ENCODE measurements around the gene PPIL1.

The PPIL1 gene

GRCh38 chr6:36833182-36833789 lies 41.3 kb downstream of the PPIL1 start:
- no peak for DNase-seq

GRCh38 chr6:36832313-36832712 lies 42.3 kb downstream of the PPIL1 start:
- DNase-seq, result no peak

- DNase-seq, result no peak
Measured at GRCh38 chr6:36830577-36830976, 44.0 kb downstream of the PPIL1 start.

GRCh38 chr6:36829919-36830544 lies 44.6 kb downstream of the PPIL1 start:
- DNase-seq, result no peak

GRCh38 chr6:36827261-36828079 lies 47.1 kb downstream of the PPIL1 start:
- DNase-seq, result no peak

GRCh38 chr6:36826520-36827227 lies 47.9 kb downstream of the PPIL1 start:
- DNase-seq, result no peak

DNA sequence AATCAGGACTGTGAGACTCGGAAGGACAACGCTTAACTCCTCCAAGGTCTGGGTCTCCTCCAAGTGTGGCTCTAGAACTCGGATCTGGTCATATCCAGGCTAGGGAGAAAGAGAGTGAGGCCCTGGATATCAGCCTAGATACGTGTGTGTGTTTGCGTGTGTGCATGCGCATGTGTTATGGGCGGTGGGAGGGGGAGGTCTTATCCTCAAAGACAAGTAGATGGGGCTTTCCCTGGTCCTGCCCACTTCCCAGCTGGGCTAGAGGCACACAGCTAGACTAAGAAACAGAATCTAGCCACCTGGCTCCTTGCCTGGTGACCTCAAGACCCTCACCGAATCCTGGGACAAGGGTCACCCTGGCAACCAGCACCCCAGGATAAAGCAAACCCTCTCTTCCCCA lies 48.6 kb downstream of the PPIL1 start:
- no peak for DNase-seq

GRCh38 chr6:36825452-36825851 lies 49.2 kb downstream of the PPIL1 start:
- no peak for DNase-seq

GRCh38 chr6:36824253-36824652 lies 50.4 kb downstream of the PPIL1 start:
- DNase-seq, result no peak

DNA sequence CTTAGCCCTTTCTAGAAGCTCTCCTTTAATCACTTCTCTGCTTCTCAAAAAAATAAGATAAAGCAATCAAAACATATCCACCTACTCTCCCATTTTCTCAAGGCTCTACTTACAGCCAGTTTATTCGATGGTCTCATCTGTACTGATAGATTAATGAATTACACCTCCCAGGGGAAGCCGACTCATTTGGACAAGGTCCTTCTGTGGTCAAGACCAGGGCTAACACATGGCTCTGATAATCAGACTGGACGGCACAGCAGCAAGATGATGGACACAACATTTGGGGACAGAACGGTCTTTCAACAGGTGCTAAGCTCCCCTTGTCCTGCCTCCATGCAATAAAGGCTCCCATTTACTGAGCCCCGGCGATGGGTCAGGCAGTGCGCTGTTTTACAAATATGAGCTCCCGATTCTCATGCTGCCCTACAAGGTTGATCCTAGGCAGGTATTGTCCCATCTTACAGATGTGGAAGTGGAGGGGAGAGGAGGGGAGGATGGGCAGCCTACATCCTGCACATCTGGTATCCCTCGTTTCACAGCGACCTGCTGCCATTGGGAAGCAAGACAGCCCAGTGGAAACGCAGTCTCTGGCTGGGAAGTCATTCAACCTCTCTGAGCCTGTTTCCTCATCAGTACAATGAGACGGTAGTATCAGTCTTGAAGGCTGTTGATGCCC lies 51.0 kb downstream of the PPIL1 start:
- DNase-seq, result no peak

- DNase-seq, result no peak
Measured at GRCh38 chr6:36822506-36823269, 51.9 kb downstream of the PPIL1 start.

DNA sequence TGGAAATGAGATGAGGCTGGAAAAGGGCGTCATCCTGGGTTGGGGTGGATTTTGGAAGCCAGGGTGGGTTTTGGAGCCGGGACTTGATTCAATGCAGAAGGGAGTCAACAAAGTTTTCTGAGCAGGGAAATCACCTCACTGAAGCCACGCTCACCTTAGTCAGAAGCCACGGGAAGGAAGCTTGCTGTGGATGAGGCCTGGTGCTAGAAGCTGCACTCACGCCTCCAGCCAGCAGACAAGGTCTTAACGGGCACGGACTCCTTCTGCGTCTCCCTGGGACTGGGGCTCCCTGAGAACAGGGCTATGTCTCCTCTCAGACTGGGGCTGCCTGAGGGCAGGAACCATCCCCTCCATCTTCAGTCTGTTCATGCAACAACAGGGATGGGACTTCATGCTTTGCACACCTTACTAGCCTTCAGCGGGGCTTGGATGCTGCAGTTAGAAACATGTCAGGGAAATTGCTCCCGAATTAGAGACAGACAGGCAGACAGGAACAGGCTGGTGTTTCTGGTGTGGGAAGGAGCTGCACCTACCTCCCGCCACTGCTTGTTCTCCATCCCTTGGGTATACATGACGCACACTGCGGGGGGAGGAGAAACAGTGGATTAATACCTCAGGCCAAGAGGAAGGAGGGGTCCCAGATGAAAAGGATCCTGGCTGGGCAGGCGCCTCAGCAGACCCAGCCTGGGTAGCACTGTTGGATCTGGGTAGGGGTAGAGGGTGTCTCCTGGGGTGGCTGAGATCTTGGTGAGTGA lies 52.8 kb downstream of the PPIL1 start:
- DNase-seq, result no peak

DNA sequence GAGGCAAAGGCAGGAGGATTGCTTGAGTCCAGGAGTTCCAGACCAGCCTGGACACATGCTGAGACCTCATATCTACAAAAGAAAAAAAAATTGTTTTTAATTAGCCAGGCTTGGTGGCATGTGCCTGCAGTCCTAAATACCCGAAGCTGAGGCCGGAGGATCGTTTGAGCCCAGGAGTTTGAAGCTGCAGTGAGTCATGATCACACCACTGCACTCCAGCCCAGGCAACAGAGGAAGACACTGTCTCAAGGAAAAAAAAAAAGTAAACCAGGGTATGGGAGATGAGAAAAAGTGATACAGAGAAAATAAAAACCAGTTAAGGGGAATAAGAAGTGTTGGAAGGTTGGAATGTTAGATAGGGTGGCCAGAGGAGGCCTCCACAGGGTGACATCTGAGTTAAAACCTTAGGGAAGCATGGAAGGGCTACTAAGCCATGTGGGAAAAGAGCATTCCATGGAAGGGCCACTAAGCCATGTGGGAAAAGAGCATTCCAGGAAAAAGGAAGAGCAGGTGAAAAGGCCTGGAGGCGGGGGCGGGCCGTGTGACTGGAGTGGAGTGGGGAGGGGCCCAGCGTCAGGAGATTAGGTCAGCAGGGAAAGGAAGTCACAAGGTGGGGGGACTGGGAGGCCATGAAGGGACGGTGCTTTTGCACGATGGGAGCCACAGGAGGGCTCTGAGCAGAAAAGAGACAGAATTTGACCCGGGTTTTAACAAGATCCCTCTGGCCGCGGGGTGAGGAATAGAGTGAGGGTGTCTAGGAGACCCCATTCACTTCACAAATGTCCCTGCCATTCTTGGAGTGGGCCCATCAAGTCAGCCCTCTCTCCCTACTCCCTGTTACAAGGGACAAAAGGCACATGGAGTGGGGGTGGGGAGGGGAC lies 53.7 kb downstream of the PPIL1 start:
- DNase-seq, result no peak

DNA sequence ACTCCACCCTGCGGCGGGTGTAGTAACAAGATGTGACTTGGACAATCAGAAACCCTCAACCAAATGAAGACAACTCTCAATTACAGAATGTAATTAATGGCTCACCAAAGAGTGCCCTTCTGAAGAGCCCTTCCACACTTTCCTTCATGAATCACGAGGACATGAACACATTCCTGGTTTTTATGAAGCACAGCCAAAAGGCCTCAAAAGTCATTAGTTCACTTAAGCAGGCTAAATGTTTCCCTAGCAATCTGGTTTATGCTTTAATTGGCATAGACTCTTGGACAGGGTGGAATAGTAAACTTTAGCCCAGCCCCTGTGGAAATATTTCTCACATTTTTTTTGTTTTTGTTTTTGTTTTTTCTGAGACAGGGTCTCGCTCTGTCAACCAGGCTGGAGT lies 55.8 kb downstream of the PPIL1 start:
- DNase-seq, result no peak

DNA sequence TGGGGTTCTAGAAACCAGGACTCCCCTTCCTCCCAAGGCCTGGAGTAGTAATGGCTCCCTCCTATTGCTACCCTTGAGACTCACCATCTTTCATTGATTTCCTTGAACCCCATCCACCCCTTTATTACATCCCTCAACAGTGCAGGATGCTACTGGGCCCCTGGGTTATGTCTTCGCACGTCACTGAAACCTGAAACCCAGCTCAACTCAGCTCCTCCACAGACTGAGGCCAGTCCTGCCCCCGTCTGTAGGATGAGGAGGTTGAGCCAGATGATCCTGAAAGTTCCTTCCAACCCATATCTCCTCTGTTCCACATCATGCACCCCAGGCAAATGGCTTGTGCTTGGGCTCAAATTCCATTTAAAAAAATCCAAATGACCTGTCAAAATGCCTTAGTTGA lies 56.8 kb downstream of the PPIL1 start:
- DNase-seq, result no peak

DNA sequence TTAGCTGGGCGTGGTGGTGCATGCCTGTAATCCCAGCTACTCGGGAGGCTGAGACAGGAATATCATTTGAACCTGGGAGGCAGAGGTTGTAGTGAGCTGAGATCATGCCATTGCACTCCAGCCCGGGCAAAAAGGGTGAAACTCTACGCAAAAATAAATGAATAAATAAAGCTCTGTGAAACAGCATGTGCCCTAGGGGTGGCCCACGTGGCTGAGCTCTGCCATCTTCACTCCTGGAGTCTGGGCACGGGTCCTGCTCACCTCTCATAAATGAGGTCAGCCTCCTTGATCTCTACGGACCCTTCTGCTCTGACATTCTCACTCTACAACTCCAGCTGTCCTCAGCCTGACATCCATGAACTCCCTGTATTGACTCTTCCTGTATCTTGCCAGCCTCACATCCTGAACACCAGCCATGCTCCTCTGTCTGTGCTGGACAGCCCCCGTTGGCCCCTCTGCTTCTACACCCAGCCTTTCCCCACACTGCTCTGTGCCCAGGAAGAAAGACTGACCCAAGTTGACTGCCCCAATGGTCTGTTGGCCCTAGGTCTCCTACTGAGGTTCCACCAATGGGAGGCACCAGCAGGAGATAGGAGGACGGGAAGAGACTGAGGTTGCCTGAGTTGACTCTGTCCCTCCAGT lies 57.3 kb downstream of the PPIL1 start:
- no peak for DNase-seq

DNA sequence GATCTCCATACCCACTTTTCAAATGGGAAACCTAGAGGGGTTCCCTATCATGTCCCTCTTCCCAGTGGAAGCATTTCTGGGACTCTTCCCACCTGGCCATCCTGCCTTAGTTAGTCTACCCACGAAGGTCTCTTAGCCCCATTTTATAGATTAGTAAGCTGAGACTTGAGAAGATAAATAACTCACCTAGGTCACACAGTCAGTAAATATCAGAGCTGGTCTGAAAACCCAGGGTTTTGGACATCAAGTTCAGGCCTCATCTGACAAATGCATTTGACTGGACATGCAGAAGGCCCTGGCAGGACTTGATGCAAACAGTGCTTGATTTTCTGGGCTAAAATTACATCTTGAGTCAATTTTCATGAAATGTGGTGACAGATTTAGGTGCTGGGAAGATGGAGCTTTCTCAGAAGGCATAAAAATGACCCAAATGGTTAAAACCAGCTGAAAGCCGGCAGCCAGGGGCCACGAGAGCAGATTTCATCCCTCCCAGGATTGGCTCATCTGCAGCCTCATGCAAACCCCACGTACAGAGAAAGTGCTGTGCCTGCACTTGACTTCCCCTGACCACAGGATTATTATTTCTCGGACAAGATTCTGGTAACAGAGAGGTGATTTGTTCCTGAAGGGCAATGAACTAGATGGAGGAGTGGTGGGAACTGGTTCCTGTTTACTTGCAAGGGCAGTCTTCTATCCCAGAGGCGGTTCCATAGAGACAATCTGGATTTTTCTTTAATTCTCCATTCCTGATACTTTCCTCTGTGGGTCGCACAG lies 58.5 kb downstream of the PPIL1 start:
- DNase-seq, result no peak

GRCh38 chr6:36814249-36814648 lies 60.4 kb downstream of the PPIL1 start:
- DNase-seq, result no peak

DNA sequence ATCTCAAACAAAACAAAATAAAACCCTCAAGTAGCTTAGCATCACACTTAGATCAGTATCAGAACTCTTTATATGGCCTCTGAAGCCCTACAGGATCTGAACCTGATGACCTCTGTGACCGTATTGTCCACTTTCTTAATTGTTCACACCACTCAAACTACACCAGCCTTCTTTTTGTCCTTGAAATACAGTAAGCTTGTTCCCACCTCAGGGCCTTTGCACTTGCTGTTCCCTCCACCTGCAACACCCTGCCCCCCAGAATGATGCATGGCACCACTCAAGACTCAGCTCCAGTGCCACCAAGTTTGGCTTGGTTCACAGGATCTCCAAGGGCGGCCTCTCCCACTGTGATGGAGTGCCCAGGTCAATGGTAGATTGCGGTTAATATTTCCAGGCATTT lies 61.1 kb downstream of the PPIL1 start:
- no peak for DNase-seq

Measured in activated CD4-positive, CD25-positive, alpha-beta regulatory T cell (primary cell).